ENCODE measurements around the gene SBF2.

DNA sequence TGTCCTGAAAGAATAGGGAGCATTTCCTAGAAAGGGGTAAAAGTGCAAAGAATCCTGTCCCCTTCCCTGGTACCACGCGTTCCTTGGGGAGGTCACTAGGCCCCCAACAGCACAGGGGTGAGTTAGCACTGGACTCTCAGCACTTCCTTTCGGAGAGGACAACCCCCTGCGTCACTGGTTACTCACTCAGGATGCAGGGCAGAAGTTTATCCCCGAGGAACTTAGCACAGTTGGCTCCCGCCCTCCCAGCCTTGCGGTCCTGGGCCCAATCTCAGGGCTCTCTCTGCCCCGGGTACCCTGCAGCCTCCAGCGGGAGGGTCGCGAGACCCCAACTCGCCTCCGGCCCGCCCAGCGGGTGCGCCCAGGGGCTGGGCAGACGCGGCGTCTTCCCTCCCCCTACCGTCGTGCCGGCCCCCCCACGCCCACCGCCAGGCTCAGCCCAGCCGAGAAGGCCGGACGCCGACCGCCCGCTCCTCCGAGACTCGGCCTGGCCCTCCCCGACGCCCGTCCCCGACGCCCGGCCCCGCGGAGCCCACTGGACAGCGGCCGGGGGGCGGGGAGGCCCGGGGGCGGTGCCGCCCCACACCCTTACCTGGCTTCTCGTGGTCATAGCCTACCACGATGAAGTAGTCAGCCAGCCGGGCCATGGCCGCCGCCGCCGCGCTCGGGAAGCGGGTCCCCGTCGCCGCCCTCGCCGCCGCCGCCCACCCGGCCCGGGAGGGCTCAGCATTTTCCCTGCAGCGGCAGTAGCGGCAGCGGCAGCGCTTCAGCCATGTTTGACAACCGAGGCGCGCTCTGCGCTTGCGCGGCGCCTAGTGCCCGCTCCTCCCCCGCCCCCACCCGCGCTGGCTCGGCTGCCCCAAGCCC is at the start of gene SBF2:
- TF ChIP-seq ZNF384 (IDR thresholded peaks at IDR 0.05) = no peak
- TF ChIP-seq FOXK2 (IDR thresholded peaks at IDR 0.05) = no peak

Measured in HEK293T (cell line).